Effector memory CD8-positive, alpha-beta T cell (primary cell): Measurements from ENCODE around the gene SLC37A2.
"Not testable (repeated sequence)": the region's sequence is repeated elsewhere in the genome, so short reads cannot be mapped to it uniquely, and the experiment has no call there.

Experiments
- ATAC-seq: fragments of 150-1000 bp; cut with Tn5 transposase; replicated peaks from 2 replicates; pipeline ENCODE4 v1.10.0; 2021; ENCODE audit warnings: mild to moderate bottlenecking, moderate library complexity
- DNase-seq, 3 experiments: peaks; one replicate each; pipeline ENCODE4 v3.0.0; 2021
- H3K27ac Mint-ChIP-seq, 2 donors: one replicate each; pipeline ENCODE4 v1.8.0; 2022; ENCODE audit warnings: mild to moderate bottlenecking in 2 of 2, mixed read lengths in 2 of 2, moderate library complexity in 2 of 2
- H3K27me3 Mint-ChIP-seq, 2 donors: one replicate each; pipeline ENCODE4 v1.8.0; 2022; ENCODE audit warnings: mixed read lengths in 2 of 2
- H3K36me3 Mint-ChIP-seq: one replicate; pipeline ENCODE4 v1.8.0; 2022; ENCODE audit warnings: mild to moderate bottlenecking, moderate library complexity, mixed read lengths; ENCODE audit not compliant: insufficient read depth
- H3K4me1 Mint-ChIP-seq, 2 donors: one replicate each; pipeline ENCODE4 v1.8.0; 2022; ENCODE audit warnings: low read depth in 2 of 2, mixed read lengths in 2 of 2
- H3K4me3 Mint-ChIP-seq, 2 donors: one replicate each; pipeline ENCODE4 v1.8.0; 2022; ENCODE audit warnings: mild to moderate bottlenecking in 2 of 2, mixed read lengths in 2 of 2, moderate library complexity in 2 of 2
- H3K9me3 Mint-ChIP-seq, 2 donors: one replicate each; pipeline ENCODE4 v1.8.0; 2022; ENCODE audit warnings: mixed read lengths in 2 of 2
- total RNA-seq, 9 experiments: gene quantifications; one replicate each; lab custom pipeline; 2026; lab: John Stamatoyannopoulos, UW

The SLC37A2 gene
- 0 to 0.72 (median 0.26) reads per million in 9 experiments for total RNA-seq

DNA sequence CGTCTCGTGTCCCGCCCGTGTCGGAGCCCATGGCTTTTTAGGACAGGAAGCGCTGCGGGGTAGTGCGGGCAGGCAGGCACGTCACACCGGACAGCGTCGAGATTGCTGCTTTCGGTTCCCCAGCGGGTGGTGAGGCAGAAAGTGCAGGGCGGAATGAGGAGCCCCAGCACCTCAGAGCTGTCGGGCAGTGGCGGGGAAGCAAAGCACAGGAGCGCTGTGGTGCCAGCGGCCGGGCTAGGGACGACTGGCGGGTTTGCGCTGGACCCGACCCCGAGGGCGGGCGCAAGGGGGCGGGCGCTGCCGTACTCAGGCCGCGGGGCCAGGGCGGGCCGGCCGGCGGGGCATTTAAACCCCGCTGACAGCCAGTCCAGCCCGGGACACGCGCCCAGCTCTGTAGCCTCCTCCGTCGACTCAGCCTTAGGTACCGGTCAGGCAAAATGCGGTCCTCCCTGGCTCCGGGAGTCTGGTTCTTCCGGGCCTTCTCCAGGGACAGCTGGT, at the start of gene SLC37A2:
TSS of gene SLC37A2 (plus strand) at position 375 of the 498 bp plus-strand sequence. CDS start at position 438, 63 bp downstream.
- peak within 1 kb of the TSS; percentile 82 to 87 for H3K27ac Mint-ChIP-seq

DNA sequence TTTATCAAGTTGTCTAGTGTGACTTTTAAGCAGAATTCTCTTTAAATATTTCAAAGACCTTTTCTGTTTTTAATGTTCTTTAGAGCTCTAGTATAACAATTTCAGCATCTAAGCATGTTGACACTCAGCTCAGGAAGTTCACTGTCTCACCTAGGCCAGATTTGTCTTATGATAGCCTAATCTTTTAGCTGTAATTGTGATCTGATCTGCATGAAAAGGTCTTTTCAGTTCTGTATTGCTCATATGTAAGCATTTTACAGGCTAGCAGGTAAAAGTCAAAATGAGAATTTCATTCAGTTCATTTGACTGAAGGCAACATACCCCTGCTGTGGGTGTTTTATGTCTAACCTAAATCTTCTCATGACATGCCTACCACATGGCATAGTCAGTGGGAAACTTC, 46.7 kb upstream of the SLC37A2 start:
- Mint-ChIP-seq H3K36me3 (no peaks in the 10 kb centered on the region), H3K27ac (no peak overlapping the region), H3K4me3 (no peak overlapping the region), H3K4me1 (no peaks in the 10 kb centered on the region), H3K9me3 (no peaks in the 10 kb centered on the region), H3K27me3 (no peaks in the 10 kb centered on the region)
- DNase-seq (no peak), ATAC-seq (no peak)

More for the DNA sequence above, at the start of gene SLC37A2:
- peak; percentile 88 for ATAC-seq
- peaks cover 0 to 22% of the 10 kb centered on the region in 2 donors for H3K27me3 Mint-ChIP-seq
- DNase-seq = peak; percentile 26 to 42 (median 40)
- H3K4me3 Mint-ChIP-seq = peak within 1 kb of the TSS; percentile 88 to 89
- no peaks in the 10 kb centered on the region for H3K36me3 Mint-ChIP-seq
- no peaks in the 10 kb centered on the region for H3K9me3 Mint-ChIP-seq
- peaks cover 4 to 6% of the 10 kb centered on the region in 2 donors for H3K4me1 Mint-ChIP-seq

DNA sequence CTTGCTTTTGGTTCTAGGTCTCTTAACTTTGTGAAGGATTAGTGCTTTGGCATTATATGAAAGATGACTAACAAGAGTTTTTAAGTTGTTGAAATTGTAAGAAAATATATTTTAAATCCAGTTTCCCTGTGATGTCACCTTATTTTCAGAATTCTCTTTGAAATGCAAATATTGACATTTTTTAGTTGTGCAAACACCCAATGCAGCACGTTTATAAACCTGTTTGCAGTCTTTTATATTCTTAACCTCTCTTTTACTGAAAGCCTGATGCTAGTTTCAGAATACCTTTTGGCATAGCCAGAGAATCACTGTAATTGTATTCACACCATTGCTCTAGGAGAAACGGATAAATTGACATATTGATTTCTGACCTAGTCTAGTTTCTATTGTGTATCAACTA, 42.8 kb upstream of the SLC37A2 start:
- no peaks in the 10 kb centered on the region for H3K4me1 Mint-ChIP-seq
- no peak for DNase-seq
- H3K4me3 Mint-ChIP-seq = no peak overlapping the region
- H3K27me3 Mint-ChIP-seq = no peaks in the 10 kb centered on the region
- no peaks in the 10 kb centered on the region for H3K9me3 Mint-ChIP-seq
- no peak overlapping the region for H3K27ac Mint-ChIP-seq
- H3K36me3 Mint-ChIP-seq = no peaks in the 10 kb centered on the region
- ATAC-seq = no peak

DNA sequence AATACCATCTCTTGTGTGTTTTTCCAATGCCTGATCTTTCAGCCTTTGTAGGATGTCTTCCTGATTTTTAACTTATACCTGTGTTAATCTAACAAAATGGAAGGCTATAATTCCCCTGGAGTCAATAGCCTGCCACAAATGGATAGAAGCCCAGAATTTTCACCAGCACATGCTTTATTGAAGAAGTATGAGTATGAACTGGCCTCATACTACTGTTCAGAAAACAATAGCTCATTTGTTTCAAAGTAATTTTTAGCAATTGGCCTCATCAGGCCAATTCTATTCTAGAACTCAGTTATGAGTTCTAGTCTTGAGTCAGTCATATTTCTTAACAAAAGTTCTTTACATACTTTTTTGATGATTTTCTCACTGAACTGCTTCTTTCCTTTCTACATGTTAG, 40.6 kb upstream of the SLC37A2 start:
- Mint-ChIP-seq H3K9me3 (no peaks in the 10 kb centered on the region), H3K27ac (no peak overlapping the region), H3K27me3 (no peaks in the 10 kb centered on the region), H3K4me1 (no peaks in the 10 kb centered on the region), H3K36me3 (no peaks in the 10 kb centered on the region), H3K4me3 (no peak overlapping the region)
- no peak for DNase-seq
- ATAC-seq = no peak

GRCh38 chr11:125025968-125026367, 37.1 kb upstream of the SLC37A2 start:
- ATAC-seq = no peak
- no peaks in the 10 kb centered on the region for H3K36me3 Mint-ChIP-seq

GRCh38 chr11:125029431-125029830, 33.7 kb upstream of the SLC37A2 start:
- not testable (repeated sequence) for H3K27ac Mint-ChIP-seq, H3K4me3 Mint-ChIP-seq, H3K27me3 Mint-ChIP-seq, H3K4me1 Mint-ChIP-seq, ATAC-seq, DNase-seq, H3K36me3 Mint-ChIP-seq
- H3K9me3 Mint-ChIP-seq = peaks cover 6 to 12% of the 10 kb centered on the region in 2 donors

More at GRCh38 chr11:125025968-125026367, 37.1 kb upstream of the SLC37A2 start:
- H3K27ac Mint-ChIP-seq = no peak overlapping the region
- no peaks in the 10 kb centered on the region for H3K27me3 Mint-ChIP-seq
- H3K4me3 Mint-ChIP-seq = no peak overlapping the region
- no peak for DNase-seq
- no peaks in the 10 kb centered on the region for H3K9me3 Mint-ChIP-seq
- H3K4me1 Mint-ChIP-seq = no peaks in the 10 kb centered on the region

GRCh38 chr11:125036933-125037332, 26.2 kb upstream of the SLC37A2 start:
- no peaks in the 10 kb centered on the region for H3K27me3 Mint-ChIP-seq
- peaks cover 6 to 19% of the 10 kb centered on the region in 2 donors for H3K9me3 Mint-ChIP-seq
- no peak for DNase-seq
- H3K27ac Mint-ChIP-seq = no peak overlapping the region
- H3K4me3 Mint-ChIP-seq = no peak overlapping the region
- no peaks in the 10 kb centered on the region for H3K36me3 Mint-ChIP-seq
- ATAC-seq = no peak
- H3K4me1 Mint-ChIP-seq = no peaks in the 10 kb centered on the region

- ATAC-seq (no peak), DNase-seq (no peak)
- Mint-ChIP-seq H3K36me3 (no peaks in the 10 kb centered on the region), H3K4me1 (no peaks in the 10 kb centered on the region), H3K27me3 (no peaks in the 10 kb centered on the region), H3K4me3 (no peak overlapping the region), H3K9me3 (no peaks in the 10 kb centered on the region), H3K27ac (no peak overlapping the region)
These were observed 13.8 kb upstream of the SLC37A2 start for GRCh38 chr11:125049164-125049792.

DNA sequence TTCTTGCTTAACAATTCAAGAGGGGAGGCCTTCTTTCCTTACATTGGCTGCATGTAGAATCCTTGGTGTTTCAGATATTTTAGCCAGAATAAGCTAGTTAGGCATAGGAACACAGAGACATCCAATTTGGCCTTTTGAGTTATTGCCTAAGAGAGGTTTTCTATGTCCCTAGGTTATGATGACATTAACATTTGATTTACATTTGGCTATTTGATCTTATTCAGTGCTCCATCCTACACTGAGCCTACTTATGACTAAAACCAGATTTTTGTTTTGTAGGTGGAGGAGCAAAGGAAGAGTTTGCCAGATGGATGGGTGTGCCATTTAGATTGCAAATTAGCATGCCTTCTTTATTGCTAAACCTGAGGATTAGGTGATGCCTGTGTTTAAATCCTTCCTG, 11.1 kb upstream of the SLC37A2 start:
- Mint-ChIP-seq H3K9me3 (no peaks in the 10 kb centered on the region), H3K4me3 (no peak overlapping the region), H3K36me3 (no peaks in the 10 kb centered on the region), H3K27me3 (no peaks in the 10 kb centered on the region), H3K4me1 (no peaks in the 10 kb centered on the region), H3K27ac (no peak overlapping the region)
- ATAC-seq (no peak), DNase-seq (no peak)

DNA sequence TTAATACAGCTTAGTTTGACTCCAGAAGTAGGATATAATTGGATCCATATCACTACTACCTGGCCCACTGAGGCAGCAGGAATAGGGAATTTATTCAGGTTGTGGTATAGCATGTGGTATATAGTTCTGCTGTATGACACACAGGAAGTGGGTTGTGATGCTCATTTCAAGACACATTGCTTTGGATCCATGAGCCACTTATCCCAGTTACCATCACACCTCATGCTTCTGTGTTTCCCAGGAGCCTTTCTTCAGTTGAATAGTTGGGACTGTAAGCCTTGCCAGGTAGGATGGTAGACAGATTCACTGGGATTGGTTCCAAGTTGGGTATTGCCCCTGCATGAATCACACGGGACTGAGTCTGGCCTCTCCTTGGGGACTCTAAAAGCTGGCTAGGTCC, 9.9 kb upstream of the SLC37A2 start:
- Mint-ChIP-seq H3K27me3 (no peaks in the 10 kb centered on the region), H3K27ac (no peak overlapping the region), H3K36me3 (no peaks in the 10 kb centered on the region), H3K4me3 (no peak overlapping the region), H3K9me3 (no peaks in the 10 kb centered on the region), H3K4me1 (no peaks in the 10 kb centered on the region)
- DNase-seq (no peak), ATAC-seq (no peak)

- Mint-ChIP-seq H3K4me1 (no peaks in the 10 kb centered on the region), H3K4me3 (no peak overlapping the region), H3K36me3 (no peaks in the 10 kb centered on the region), H3K27me3 (no peaks in the 10 kb centered on the region), H3K9me3 (no peaks in the 10 kb centered on the region), H3K27ac (no peak overlapping the region)
- ATAC-seq (no peak), DNase-seq (no peak)
These were observed 7.9 kb upstream of the SLC37A2 start for GRCh38 chr11:125055107-125055715.

- not testable (repeated sequence) for H3K27ac Mint-ChIP-seq, H3K4me3 Mint-ChIP-seq
These were observed 7.0 kb upstream of the SLC37A2 start for GRCh38 chr11:125056111-125056510.

DNA sequence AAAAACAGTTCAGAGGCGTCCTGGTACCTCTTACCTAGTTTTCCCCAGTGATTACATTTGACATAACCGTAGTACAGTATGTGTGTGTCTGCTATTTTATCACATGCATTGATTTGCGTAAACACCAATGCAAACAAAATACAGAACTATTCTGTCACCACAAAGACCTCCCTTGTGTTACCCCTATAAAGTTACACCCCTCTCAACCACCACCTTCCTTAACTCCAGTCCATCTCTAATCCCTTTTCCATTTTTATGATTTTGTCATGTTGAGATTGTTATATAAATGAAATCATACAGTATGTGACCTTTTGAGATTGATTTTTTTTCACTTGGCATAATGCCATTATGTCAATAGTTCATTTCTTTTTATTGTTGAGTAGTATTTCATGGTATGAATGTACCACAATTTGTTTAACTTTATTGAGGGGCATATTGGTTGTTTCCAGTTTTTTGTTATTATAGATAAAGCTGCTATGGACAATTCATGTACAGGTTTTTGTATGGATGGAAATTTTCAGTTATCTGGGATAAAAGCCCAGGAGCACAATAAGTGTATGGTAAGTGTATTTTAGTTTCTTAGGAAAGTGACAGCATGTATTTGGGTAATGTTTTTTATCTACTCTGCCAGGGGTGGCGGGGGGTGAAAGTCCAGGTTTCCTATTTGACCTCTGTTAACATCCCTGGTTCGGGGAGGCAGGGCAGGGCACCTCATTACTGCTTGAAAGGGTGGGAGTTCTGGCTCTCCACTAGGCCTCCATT, 6.0 kb upstream of the SLC37A2 start:
- Mint-ChIP-seq H3K27me3 (no peaks in the 10 kb centered on the region), H3K4me1 (no peaks in the 10 kb centered on the region), H3K27ac (no peak overlapping the region), H3K36me3 (no peaks in the 10 kb centered on the region), H3K9me3 (no peaks in the 10 kb centered on the region), H3K4me3 (no peak overlapping the region)
- ATAC-seq = no peak
- DNase-seq = no peak

More at GRCh38 chr11:125056111-125056510, 7.0 kb upstream of the SLC37A2 start:
- not testable (repeated sequence) for H3K4me1 Mint-ChIP-seq, H3K9me3 Mint-ChIP-seq, DNase-seq, H3K27me3 Mint-ChIP-seq, ATAC-seq, H3K36me3 Mint-ChIP-seq

DNA sequence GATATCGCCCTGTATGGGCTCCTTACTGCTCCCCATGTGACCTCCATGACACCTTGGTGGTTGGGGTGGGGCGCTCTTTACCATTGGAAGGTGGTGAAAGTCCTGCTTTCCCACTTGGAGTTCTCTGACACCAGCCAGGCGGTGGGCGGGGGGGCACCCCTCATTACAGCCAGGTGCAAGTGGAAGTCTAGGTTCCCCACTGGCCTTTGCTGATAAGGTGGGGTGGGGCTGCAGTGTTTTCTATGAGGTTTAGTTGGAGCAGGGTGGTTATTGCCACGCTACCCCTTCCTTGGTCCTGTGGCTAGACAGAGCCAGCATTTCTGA, 5.5 kb upstream of the SLC37A2 start:
- DNase-seq (no peak), ATAC-seq (no peak)
- Mint-ChIP-seq H3K27ac (no peak overlapping the region), H3K9me3 (no peaks in the 10 kb centered on the region), H3K4me3 (no peak overlapping the region), H3K27me3 (no peaks in the 10 kb centered on the region), H3K36me3 (no peaks in the 10 kb centered on the region), H3K4me1 (peaks cover 2 to 4% of the 10 kb centered on the region in 2 donors)
